HL-60 (cell line): ENCODE results near the gene VSIG10L2.

Experiments
- DNase-seq, 2 experiments: peaks; one replicate each; pipeline ENCODE4 v3.0.0-alpha.2; 2010 to 2020; ENCODE audit warnings: low read depth in 1 of 2, low spot score in 1 of 2
- H3K27ac ChIP-seq: fragments of 250-450 bp; sonication (Bioruptor Pico); replicated peaks from 2 replicates; pipeline ENCODE4 v1.5.1; 2020; ENCODE audit warnings: mild to moderate bottlenecking, moderate library complexity
- H3K27me3 ChIP-seq: fragments of 250-450 bp; sonication (Bioruptor Pico); 2 replicates; pipeline ENCODE4 v1.5.1; 2021; ENCODE audit warnings: mild to moderate bottlenecking, moderate library complexity; ENCODE audit not compliant: insufficient read depth, poor library complexity, severe bottlenecking
- H3K4me3 ChIP-seq: replicated peaks from 2 replicates; pipeline ENCODE4 v1.5.1; 2011; ENCODE audit warnings: mild to moderate bottlenecking, control low read depth, low read length; ENCODE audit not compliant: insufficient read depth
- GABPA ChIP-seq: IDR thresholded peaks from 2 replicates; pipeline ENCODE4 v1.6.1; 2012; ENCODE audit warnings: low read depth
- POLR2AphosphoS5 ChIP-seq: IDR thresholded peaks from 2 replicates; pipeline ENCODE4 v1.6.1; 2012; ENCODE audit warnings: low read depth
- SPI1 ChIP-seq: IDR thresholded peaks from 2 replicates; pipeline ENCODE4 v1.6.1; 2012; ENCODE audit warnings: low read depth, mild to moderate bottlenecking, borderline replicate concordance
- TF ChIP-seq, protein P1 (sequence below): IDR thresholded peaks from one replicate; pipeline ENCODE4 v1.5.1; 2011; ENCODE audit warnings: low read length, control low read depth, inconsistent platforms; ENCODE audit not compliant: insufficient read depth
- TF ChIP-seq, protein P2 (sequence below): IDR thresholded peaks from 2 replicates; pipeline ENCODE4 v1.6.1; 2012; ENCODE audit warnings: low read depth; ENCODE audit not compliant: insufficient replicate concordance

The VSIG10L2 gene

DNA sequence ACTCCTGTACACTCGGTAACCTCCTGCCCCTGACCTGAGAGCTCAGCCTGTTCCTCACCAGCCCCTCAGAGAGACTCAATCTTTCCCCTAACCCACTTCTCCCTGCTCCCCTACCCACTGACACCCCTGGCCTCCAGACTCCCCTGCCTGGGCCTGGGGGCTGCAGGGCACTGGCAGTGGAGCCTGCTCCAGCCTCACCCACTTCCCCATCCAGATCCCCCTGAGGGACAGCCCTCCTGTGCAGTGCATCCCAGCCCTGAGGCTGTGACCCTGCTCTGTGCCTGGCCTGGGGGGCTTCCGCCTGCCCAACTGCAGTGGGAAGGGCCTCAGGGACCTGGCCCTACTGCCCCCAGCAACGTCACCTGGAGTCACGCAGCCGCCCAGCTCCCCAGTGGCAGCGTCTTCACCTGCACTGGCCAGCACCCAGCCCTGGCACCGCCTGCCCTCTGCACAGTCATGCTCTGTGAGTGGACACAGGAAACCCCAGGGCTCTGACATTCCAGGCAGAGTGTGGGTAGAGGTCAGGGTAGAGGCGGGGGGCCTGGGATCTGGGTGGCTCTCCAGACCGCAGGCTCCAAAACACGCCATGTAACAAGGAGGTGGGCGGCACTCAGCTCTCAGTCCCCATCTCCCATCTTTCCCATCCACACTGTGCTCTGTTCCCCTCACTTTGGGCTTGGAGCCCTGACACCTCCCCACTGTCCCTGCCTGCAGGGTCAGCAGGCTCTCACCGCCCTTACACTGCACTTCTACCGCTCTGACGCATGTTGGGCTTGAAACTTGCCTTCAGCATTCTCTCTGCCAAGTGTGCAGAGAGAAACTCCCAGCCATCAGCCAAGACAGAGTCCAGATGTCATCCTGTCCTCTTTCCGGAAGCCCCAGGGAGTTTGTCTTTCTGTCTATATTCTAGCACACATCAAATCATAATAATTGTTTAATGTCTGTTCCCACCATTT lies 5.1 kb downstream of the VSIG10L2 start:
- H3K4me3 ChIP-seq = no peak overlapping the region
- no peak overlapping the region for H3K27ac ChIP-seq
- no peaks in the 10 kb centered on the region for H3K27me3 ChIP-seq
- no peak for DNase-seq
- TF ChIP-seq SPI1 = no peak
- TF ChIP-seq, protein P1, sequence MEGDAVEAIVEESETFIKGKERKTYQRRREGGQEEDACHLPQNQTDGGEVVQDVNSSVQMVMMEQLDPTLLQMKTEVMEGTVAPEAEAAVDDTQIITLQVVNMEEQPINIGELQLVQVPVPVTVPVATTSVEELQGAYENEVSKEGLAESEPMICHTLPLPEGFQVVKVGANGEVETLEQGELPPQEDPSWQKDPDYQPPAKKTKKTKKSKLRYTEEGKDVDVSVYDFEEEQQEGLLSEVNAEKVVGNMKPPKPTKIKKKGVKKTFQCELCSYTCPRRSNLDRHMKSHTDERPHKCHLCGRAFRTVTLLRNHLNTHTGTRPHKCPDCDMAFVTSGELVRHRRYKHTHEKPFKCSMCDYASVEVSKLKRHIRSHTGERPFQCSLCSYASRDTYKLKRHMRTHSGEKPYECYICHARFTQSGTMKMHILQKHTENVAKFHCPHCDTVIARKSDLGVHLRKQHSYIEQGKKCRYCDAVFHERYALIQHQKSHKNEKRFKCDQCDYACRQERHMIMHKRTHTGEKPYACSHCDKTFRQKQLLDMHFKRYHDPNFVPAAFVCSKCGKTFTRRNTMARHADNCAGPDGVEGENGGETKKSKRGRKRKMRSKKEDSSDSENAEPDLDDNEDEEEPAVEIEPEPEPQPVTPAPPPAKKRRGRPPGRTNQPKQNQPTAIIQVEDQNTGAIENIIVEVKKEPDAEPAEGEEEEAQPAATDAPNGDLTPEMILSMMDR = no peak
- TF ChIP-seq GABPA = no peak
- TF ChIP-seq, protein P2, sequence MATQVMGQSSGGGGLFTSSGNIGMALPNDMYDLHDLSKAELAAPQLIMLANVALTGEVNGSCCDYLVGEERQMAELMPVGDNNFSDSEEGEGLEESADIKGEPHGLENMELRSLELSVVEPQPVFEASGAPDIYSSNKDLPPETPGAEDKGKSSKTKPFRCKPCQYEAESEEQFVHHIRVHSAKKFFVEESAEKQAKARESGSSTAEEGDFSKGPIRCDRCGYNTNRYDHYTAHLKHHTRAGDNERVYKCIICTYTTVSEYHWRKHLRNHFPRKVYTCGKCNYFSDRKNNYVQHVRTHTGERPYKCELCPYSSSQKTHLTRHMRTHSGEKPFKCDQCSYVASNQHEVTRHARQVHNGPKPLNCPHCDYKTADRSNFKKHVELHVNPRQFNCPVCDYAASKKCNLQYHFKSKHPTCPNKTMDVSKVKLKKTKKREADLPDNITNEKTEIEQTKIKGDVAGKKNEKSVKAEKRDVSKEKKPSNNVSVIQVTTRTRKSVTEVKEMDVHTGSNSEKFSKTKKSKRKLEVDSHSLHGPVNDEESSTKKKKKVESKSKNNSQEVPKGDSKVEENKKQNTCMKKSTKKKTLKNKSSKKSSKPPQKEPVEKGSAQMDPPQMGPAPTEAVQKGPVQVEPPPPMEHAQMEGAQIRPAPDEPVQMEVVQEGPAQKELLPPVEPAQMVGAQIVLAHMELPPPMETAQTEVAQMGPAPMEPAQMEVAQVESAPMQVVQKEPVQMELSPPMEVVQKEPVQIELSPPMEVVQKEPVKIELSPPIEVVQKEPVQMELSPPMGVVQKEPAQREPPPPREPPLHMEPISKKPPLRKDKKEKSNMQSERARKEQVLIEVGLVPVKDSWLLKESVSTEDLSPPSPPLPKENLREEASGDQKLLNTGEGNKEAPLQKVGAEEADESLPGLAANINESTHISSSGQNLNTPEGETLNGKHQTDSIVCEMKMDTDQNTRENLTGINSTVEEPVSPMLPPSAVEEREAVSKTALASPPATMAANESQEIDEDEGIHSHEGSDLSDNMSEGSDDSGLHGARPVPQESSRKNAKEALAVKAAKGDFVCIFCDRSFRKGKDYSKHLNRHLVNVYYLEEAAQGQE = no peak
- no peak for TF ChIP-seq POLR2AphosphoS5

DNA sequence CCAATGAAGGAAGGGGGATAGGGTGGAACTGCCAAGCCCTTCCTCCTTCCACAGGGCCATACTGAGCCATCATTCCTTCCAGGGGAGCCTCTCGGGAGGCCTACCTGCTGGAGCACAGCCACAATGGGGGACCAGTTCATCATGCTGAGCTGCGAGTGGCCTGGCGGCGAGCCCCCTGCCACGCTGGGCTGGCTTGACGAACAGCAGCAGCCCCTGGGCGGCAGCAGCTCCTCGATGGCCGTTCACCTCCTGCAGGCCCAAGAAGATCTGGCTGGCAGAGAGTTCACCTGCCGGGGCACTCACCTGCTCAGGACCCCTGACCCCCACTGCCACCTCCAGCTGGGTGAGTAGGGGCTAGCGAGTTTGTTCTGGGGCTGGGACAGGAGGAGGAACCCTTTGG lies 5.9 kb downstream of the VSIG10L2 start:
- no peaks in the 10 kb centered on the region for H3K27me3 ChIP-seq
- no peak overlapping the region for H3K27ac ChIP-seq
- H3K4me3 ChIP-seq = no peak overlapping the region
- TF ChIP-seq POLR2AphosphoS5 = no peak
- TF ChIP-seq, protein P2 = no peak
- no peak for TF ChIP-seq SPI1
- TF ChIP-seq, protein P1 = no peak
- no peak for TF ChIP-seq GABPA
- DNase-seq = no peak

DNA sequence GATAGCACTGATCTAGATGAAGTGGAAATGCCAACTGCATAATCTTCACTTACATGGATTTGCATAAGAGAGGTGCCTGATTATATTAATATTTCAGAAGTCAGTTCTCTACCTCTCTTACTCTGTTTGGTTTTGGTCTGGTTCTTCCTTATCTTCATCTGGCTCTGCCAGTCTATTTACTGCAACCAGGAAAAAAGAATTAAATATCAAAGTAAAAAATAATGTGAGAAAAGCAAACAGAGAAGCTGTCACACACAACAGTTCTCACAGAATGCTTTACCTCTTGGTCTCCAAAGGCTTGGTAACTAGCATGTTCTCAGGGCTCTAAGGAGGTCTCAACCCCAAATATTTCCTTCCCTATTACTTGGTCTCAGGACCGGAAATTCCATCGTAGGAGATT lies 6.7 kb downstream of the VSIG10L2 start:
- H3K4me3 ChIP-seq = no peak overlapping the region
- DNase-seq = no peak
- TF ChIP-seq, protein P1 = no peak
- TF ChIP-seq POLR2AphosphoS5 = no peak
- TF ChIP-seq SPI1 = no peak
- TF ChIP-seq GABPA = no peak
- TF ChIP-seq, protein P2 = no peak
- no peak overlapping the region for H3K27ac ChIP-seq
- H3K27me3 ChIP-seq = no peaks in the 10 kb centered on the region
